Measurements from ENCODE around the gene FAT4. TPM values are rescaled to one million over a fixed set of nuclear protein-coding genes. Genes with fewer than 3 reads are reported as not detected.

The FAT4 gene
- total and polyA plus RNA-seq, 2 of the 4 experiments (the other 2 are of a cell fraction) = 6.8 to 37.5 TPM

DNA sequence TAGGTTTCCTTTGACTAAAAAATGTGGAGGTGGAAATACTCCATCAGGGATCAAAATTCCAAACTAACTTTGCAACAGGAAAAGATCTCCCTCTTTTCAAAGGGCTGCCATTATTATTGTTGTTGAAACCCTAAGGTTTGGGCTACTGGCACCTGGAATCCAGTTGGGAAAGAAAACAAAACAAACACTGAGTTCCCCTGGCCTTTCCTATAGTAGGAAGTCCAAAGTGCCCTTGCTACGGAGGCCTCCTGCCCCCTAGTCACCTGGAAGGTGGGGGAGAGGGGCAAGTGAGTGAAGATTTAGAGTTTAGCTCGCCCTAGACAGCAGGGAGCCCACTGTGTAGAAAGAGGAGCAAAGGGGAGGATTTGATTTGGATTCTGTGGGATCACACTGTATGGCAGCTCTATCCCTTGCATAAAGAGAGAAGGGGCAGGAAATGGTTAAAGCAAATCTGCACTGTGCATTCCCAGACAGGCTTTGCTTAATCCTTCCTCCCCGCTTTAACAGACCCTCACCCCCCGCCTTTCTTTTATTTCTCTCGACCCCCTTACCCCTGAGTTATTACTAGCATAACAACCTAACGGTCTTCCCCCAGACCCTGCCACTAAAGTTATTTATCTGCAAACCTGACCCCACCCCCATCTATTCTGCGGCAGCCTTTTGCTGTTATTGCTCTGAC is 627 bp upstream of the FAT4 start:
- H4K5ac ChIP-seq (ENCODE audit: low read depth, low read length) = peak overlapping the region; percentile 83
- H3K27me3 ChIP-seq (ENCODE audit: control insufficient read depth, insufficient read depth, low read length) = no peaks in the 10 kb centered on the region
- H3K18ac ChIP-seq (ENCODE audit: low read depth, low read length) = peak overlapping the region; percentile 52
- ATAC-seq (ENCODE audit: low read depth) = no peak
- peak; percentile 8 for DNase-seq
- no TSS peak for BruUV-seq (replicated peaks)
- H2AFZ ChIP-seq (replicated peaks; ENCODE audit: low read length, poor library complexity) = peak overlapping the region; percentile 97
- peaks cover 18 to 38% of the 10 kb centered on the region in 2 experiments for H3K79me1 ChIP-seq (ENCODE audit: low read depth in 1 of 2, low read length in 2 of 2)
- 0 out of 2 replicates have a peak overlapping the region, but pooled peaks have one; percentile 1 for H2AK5ac ChIP-seq (ENCODE audit: low read depth, low read length)
- POLR2A ChIA-PET (ENCODE audit: unreplicated experiment) = no interaction called here
- peak overlapping the region; percentile 85 for H3K27ac ChIP-seq (ENCODE audit: insufficient read depth, low read length)
- peak overlapping the region; percentile 70 for H3K4me2 ChIP-seq (ENCODE audit: low read depth, low read length)
- peak overlapping the region; percentile 7; the same call in 1 of the 2 replicates for H3K23ac ChIP-seq (ENCODE audit: low read depth, low read length)
- peak overlapping the region; percentile 36; the same call in 1 of the 2 replicates for H3K9ac ChIP-seq (ENCODE audit: low read depth, low read length)
- peak overlapping the region; percentile 57 for H3K4me3 ChIP-seq (ENCODE audit: insufficient read depth, low read depth, low read length)
- H3K14ac ChIP-seq (replicated peaks; ENCODE audit: low read depth, low read length) = no peak overlapping the region
- peak overlapping the region; percentile 73 for H2BK120ac ChIP-seq (ENCODE audit: low read depth, low read length)
- peak overlapping the region; percentile 60 for H2AK9ac ChIP-seq (replicated peaks; ENCODE audit: low read depth, low read length, poor library complexity)
- H4K20me1 ChIP-seq (ENCODE audit: insufficient read depth, low read length) = peaks cover 6% of the 10 kb centered on the region; the same call in 1 of the 2 replicates
- peak overlapping the region in 1 of 2 experiments; percentile 71; a peak in 3 of 4 replicates for H4K8ac ChIP-seq (ENCODE audit: low read depth in 2 of 2, low read length in 2 of 2)
- CTCF ChIA-PET = interaction anchor here (0.8 to 2.6 kb wide), 3 partner anchors 421 to 450 kb away, joined by 3 to 9 read pairs (median 6); no protein-coding TSS in a partner anchor
- H2BK5ac ChIP-seq (ENCODE audit: low read depth, low read length, poor library complexity, severe bottlenecking) = peak overlapping the region; percentile 42
- H3K4ac ChIP-seq (ENCODE audit: low read depth, low read length) = peak overlapping the region; percentile 65
- H3K9me3 ChIP-seq (ENCODE audit: control insufficient read depth, insufficient read depth, low read length) = peaks cover 4% of the 10 kb centered on the region; the same call in 1 of the 2 replicates
- H3K56ac ChIP-seq (ENCODE audit: extremely low read depth, insufficient read depth, low read length) = peak overlapping the region; percentile 39; the same call in 1 of the 2 replicates
- intact Hi-C loops (cut with micrococcal nuclease) (loop anchor here (1.0 to 10.0 kb wide), 8 partner anchors 311 to 1290 kb away; no protein-coding TSS in a partner anchor), dilution Hi-C loops (cut with HindIII; ENCODE audit: low sequenced_read_pairs, unreplicated experiment) (no loop called here), in situ Hi-C loops (cut with MboI; ENCODE audit: low sequenced_read_pairs) (loop anchor here (5.0 to 25.0 kb wide), 4 partner anchors 428 to 1293 kb away; no protein-coding TSS in a partner anchor)
- 0% methylated on average over 1 of the region's 7 CpGs; no CpG with 5 or more reads in 1 of the 2 experiments for WGBS, 2 experiments (ENCODE audit: extremely low coverage in 2 of 2, insufficient read length in 1 of 2)
- H3K4me1 ChIP-seq (ENCODE audit: control insufficient read depth, insufficient read depth, low read length) = peaks cover 11% of the 10 kb centered on the region
- H3K9me1 ChIP-seq (ENCODE audit: insufficient read depth, low read length) = peaks cover 16% of the 10 kb centered on the region
- H2BK15ac ChIP-seq (ENCODE audit: low read depth, low read length) = peak overlapping the region; percentile 36; the same call in 1 of the 3 replicates
- TF ChIP-seq MAZ (IDR thresholded peaks at IDR 0.05; ENCODE audit: borderline replicate concordance, low read depth, low read length) (no peak), USF2 (IDR thresholded peaks at IDR 0.05; ENCODE audit: low read depth, low read length) (no peak), POLR2A (IDR thresholded peaks at IDR 0.05; ENCODE audit: low read depth, low read length) (no peak), CEBPB (IDR thresholded peaks at IDR 0.05; ENCODE audit: low read depth, low read length) (no peak), SMC3 (IDR thresholded peaks at IDR 0.05; ENCODE audit: low read depth, low read length) (no peak), BHLHE40 (IDR thresholded peaks at IDR 0.05; ENCODE audit: low read depth, low read length) (no peak), FOS (IDR thresholded peaks at IDR 0.05; ENCODE audit: low read depth, low read length) (no peak), CTCF (conservative IDR thresholded peaks at IDR 0.05; ENCODE audit: low read depth, low read length) (no peak), MXI1 (IDR thresholded peaks at IDR 0.05; ENCODE audit: borderline replicate concordance, low read depth, low read length) (no peak)
- TF ChIP-seq, protein P1, sequence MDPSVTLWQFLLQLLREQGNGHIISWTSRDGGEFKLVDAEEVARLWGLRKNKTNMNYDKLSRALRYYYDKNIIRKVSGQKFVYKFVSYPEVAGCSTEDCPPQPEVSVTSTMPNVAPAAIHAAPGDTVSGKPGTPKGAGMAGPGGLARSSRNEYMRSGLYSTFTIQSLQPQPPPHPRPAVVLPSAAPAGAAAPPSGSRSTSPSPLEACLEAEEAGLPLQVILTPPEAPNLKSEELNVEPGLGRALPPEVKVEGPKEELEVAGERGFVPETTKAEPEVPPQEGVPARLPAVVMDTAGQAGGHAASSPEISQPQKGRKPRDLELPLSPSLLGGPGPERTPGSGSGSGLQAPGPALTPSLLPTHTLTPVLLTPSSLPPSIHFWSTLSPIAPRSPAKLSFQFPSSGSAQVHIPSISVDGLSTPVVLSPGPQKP (IDR thresholded peaks at IDR 0.05; ENCODE audit: borderline replicate concordance, low read depth, low read length) = no peak
- peak overlapping the region; percentile 80 for H4K91ac ChIP-seq (ENCODE audit: insufficient read depth, low read depth, low read length)
- peak overlapping the region; percentile 80 for H2BK20ac ChIP-seq (ENCODE audit: low read depth, low read length)
- peaks cover 8% of the 10 kb centered on the region for H3K36me3 ChIP-seq (ENCODE audit: control insufficient read depth, insufficient read depth, low read length)
